GM23248 (cell line): ENCODE measurements around the gene PRSS48.

Source experiments
- EZH2 ChIP-seq: fragments of 200-600 bp; sonication (generic); IDR thresholded peaks from 2 replicates; pipeline ENCODE4 v1.6.1; 2018; ENCODE audit warnings: antibody characterized with exemption, mild to moderate bottlenecking; ENCODE audit not compliant: insufficient read depth, poor library complexity, severe bottlenecking
- EZH2phosphoT487 ChIP-seq: fragments of 200-600 bp; sonication (generic); IDR thresholded peaks from 2 replicates; pipeline ENCODE4 v1.6.1; 2018; ENCODE audit warnings: antibody characterized with exemption, moderate library complexity, mild to moderate bottlenecking, low read depth; ENCODE audit not compliant: insufficient read depth

DNA sequence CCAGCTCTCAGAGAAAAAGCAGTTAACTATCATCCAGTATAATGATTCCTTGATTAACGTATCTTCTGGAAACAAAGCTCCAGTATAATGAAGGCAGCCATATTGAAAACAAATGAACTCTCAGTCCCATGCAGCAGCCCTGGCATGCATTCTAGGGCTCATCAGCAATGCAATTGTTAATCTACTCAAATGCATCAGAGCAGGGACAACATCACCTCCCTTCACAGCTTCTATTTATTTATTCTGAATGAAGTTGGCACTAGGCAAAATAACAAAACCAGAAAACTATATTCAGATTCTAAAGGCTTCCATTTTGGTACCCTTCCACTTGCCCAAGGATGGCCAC is 37.0 kb downstream of the PRSS48 start:
- TF ChIP-seq EZH2: no peak
- no peak for TF ChIP-seq EZH2phosphoT487
